Endothelial cell of coronary artery (primary cell): Measurements from ENCODE around the gene FAM177A1. TPM values are rescaled to one million over a fixed set of nuclear protein-coding genes. Genes with fewer than 3 reads are reported as not detected.

Experiments
- total RNA-seq: library from RNA; depleted of rRNA; stranded (reverse); fragments of >200 nt; gene quantifications from 2 replicates; pipeline ENCODE4 v1.2.3, GENCODE V29; 2014

FAM177A1 gene
- total RNA-seq = 30.1 and 46.3 TPM in 2 replicates

GRCh38 chr14:35046048-35046750, at the start of gene FAM177A1:
FAM177A1 (plus strand) TSS chr14:35046272; CDS start chr14:35046464, 192 bp downstream.

GRCh38 chr14:35121887-35122695, 76.0 kb downstream of the FAM177A1 start, which contains the start of the genes PPP2R3C and PRORP:
PPP2R3C (minus strand) TSS chr14:35121990; CDS start chr14:35121959, 31 bp downstream.
PRORP (plus strand) TSS chr14:35122552; CDS start chr14:35123246, 694 bp downstream.

Other genes with a start within 250 kb of the FAM177A1 start
- 43.9 and 52.3 TPM in 2 replicates for gene BAZ1A, start 170.9 kb upstream of the FAM177A1 start, total RNA-seq
- gene SRP54, start 63.3 kb upstream of the FAM177A1 start, total RNA-seq = 70.7 and 79.6 TPM in 2 replicates
- gene PPP2R3C, start 75.7 kb downstream of the FAM177A1 start, total RNA-seq = 31.3 and 40.3 TPM in 2 replicates
- gene PRORP, start 76.3 kb downstream of the FAM177A1 start, total RNA-seq = 19.9 and 21.6 TPM in 2 replicates
- gene PSMA6, start 246.1 kb downstream of the FAM177A1 start, total RNA-seq = 246 and 312 TPM in 2 replicates